Measurements from ENCODE around the gene ATP8A1. TPM values are rescaled to one million over a fixed set of nuclear protein-coding genes. Genes with fewer than 3 reads are reported as not detected.

The ATP8A1 gene
- total RNA-seq, 4 donors from 2014 or later, result 23.8 to 74.2 (median 31.1) TPM

DNA sequence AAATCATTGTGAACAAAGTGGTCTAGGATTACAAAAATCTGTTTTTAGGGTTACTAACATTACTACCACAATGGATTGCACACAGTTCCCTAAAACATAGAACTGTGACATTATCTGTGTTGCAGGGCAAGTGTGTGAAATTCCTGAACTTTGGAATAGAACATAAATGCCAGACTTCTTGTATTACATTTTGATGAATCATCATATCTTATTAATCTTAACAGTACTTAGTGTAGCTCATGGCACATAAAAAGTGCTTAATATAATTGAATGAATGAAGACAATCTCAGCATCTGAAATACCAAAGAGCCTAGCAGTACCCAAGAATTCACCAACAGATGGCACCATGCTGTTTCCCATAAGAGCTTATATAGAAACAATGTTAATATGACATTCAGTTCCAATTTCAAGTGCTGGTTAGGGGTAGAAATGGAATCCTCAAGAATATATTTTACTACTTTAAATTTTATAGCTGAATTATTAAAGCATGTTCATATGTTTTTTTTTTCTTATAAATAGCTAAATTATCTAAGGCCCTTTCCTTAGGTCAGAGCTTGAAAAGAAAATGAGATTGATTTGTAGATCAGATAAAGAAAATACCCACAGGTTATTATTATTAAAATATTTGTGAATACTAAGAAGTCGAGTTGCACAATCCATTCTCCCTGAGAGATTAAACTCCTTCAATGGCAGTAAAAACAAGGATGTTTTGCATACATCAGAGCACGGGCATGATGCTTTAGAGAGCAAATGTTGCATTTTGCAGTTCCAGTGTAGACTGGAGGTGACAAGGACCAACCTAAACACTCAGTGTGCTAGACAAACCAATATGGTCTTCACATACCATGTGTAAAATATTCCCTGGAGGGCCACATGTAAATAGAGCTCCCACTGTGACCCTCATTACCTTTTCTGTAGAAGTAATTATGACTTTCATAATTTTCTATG, 285.3 kb downstream of the ATP8A1 start:
- intact Hi-C loops (cut with DNase I; ENCODE audit: low total_unique reads), result loop anchor here (5.0 kb wide), 1 partner anchor 146 kb away; no protein-coding TSS in a partner anchor

DNA sequence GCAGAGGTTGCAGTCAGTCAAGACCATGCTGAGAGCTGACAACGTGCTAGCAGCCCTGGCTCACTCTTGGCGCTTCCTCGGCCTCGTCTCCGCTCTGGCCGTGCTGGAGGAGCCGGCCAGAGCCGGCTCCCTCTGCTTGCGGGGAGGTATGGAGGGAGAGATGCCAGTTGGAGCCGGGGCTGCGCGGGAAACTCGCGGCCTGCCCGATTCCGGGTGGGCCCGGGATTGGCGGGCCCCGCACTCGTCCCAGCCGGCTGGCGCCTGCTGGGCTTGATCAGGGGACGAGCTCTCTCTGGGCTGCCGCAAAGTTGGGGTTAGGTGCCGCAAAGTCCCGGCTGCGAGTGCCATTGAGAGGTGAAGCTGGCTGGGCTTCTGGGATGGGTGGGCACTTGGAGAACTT, 287.4 kb downstream of the ATP8A1 start:
- no peak for DNase-seq
- TF ChIP-seq POLR2A (IDR thresholded peaks at IDR 0.05), result no peak
- TF ChIP-seq, protein P1, sequence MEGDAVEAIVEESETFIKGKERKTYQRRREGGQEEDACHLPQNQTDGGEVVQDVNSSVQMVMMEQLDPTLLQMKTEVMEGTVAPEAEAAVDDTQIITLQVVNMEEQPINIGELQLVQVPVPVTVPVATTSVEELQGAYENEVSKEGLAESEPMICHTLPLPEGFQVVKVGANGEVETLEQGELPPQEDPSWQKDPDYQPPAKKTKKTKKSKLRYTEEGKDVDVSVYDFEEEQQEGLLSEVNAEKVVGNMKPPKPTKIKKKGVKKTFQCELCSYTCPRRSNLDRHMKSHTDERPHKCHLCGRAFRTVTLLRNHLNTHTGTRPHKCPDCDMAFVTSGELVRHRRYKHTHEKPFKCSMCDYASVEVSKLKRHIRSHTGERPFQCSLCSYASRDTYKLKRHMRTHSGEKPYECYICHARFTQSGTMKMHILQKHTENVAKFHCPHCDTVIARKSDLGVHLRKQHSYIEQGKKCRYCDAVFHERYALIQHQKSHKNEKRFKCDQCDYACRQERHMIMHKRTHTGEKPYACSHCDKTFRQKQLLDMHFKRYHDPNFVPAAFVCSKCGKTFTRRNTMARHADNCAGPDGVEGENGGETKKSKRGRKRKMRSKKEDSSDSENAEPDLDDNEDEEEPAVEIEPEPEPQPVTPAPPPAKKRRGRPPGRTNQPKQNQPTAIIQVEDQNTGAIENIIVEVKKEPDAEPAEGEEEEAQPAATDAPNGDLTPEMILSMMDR (IDR thresholded peaks at IDR 0.05 in 4 of 5, conservative IDR thresholded peaks at IDR 0.05 in 1 of 5), result no peak
- H3K4me1 ChIP-seq, result no peaks in the 10 kb centered on the region
- in situ Hi-C loops (cut with MboI; ENCODE audit: low sequenced_read_pairs in 4 of 4), result no loop called here
- H3K27ac ChIP-seq, result no peak overlapping the region
- intact Hi-C loops (cut with DNase I; ENCODE audit: low total_unique reads), result no loop called here
- no peak overlapping the region for H3K4me3 ChIP-seq
- H3K36me3 ChIP-seq, result no peaks in the 10 kb centered on the region
- H3K27me3 ChIP-seq, result no peaks in the 10 kb centered on the region
- H3K9me3 ChIP-seq, result no peaks in the 10 kb centered on the region
- ATAC-seq, result no peak

More for the DNA sequence above, 285.3 kb downstream of the ATP8A1 start:
- no peak overlapping the region for H3K4me3 ChIP-seq
- DNase-seq (no peak), ATAC-seq (no peak)
- in situ Hi-C loops (cut with MboI; ENCODE audit: low sequenced_read_pairs in 4 of 4), result no loop called here
- no peaks in the 10 kb centered on the region for H3K27me3 ChIP-seq
- no peaks in the 10 kb centered on the region for H3K9me3 ChIP-seq
- no peak overlapping the region for H3K27ac ChIP-seq
- TF ChIP-seq, protein P1 (IDR thresholded peaks at IDR 0.05 in 4 of 5, conservative IDR thresholded peaks at IDR 0.05 in 1 of 5), result peak in 3 of 5 experiments; percentile 4 to 50 (median 32)
- no peak for TF ChIP-seq POLR2A (IDR thresholded peaks at IDR 0.05)
- no peaks in the 10 kb centered on the region for H3K4me1 ChIP-seq
- H3K36me3 ChIP-seq, result no peaks in the 10 kb centered on the region

DNA sequence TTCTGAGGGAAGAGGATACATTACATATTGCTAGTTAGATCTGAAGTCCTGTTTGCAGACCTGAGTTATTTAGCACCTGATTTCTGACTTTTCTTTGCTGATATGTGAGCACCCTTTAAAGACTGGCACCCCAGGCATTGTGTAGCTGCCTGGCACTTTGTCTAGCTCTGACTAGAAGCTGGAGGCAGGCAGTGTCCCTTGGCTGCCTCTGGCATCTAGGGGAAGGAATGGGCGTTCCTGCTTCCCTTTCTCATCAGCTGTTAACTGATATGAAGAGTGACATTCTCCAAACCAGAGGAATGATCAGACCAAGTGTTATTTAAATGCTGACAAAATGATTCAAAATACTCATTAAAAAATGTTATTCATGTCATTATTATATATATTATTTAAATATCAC, 289.9 kb downstream of the ATP8A1 start:
- Histone ChIP-seq H3K4me1 (no peaks in the 10 kb centered on the region), H3K27me3 (no peaks in the 10 kb centered on the region), H3K9me3 (no peaks in the 10 kb centered on the region), H3K36me3 (no peaks in the 10 kb centered on the region), H3K27ac (no peak overlapping the region), H3K4me3 (no peak overlapping the region)
- intact Hi-C loops (cut with DNase I; ENCODE audit: low total_unique reads), result no loop called here
- TF ChIP-seq, protein P1 (IDR thresholded peaks at IDR 0.05 in 4 of 5, conservative IDR thresholded peaks at IDR 0.05 in 1 of 5), result no peak
- no peak for TF ChIP-seq POLR2A (IDR thresholded peaks at IDR 0.05)
- DNase-seq, result no peak
- no peak for ATAC-seq
- in situ Hi-C loops (cut with MboI; ENCODE audit: low sequenced_read_pairs in 4 of 4), result no loop called here

DNA sequence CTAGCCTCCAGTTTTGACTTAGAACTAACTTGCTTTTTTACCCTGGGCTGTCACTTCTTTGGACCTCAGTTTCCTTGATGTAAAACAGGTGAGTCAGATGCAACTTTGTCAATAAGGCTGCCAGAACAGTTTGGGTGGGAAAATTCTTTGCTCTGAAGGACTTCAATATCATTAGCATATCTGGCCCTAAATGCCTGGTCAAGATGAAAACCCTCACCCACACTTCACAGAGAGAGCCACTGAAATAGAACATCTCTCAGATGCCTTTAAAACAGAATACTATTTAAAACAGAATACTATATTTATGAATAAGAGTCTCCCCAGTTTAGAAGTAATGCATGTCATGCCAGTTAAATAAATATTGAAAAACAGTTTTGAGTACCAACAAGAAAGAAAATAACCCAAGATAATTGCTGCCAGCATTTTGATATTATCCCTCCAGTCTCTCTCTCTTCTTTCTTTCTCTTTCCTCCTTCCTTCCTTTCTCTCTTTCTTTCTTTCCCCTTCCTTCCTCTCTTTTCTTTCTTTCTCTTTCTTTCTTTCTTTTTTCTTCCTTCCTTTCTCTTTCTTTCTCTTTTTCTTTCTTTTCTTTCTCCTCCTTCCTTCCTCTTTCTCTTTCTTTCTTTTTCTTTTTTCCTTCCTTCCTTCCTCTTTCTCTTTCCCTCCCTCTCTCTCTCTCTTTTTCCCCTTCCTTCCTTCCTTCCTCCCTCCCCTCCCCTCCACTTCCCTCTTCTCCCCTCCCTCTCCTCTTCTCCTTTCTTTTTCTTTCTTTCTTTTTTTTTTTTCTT, 292.4 kb downstream of the ATP8A1 start:
- in situ Hi-C loops (cut with MboI; ENCODE audit: low sequenced_read_pairs in 4 of 4), result no loop called here
- Histone ChIP-seq H3K9me3 (no peaks in the 10 kb centered on the region), H3K4me1 (no peaks in the 10 kb centered on the region), H3K27ac (no peak overlapping the region), H3K4me3 (no peak overlapping the region), H3K36me3 (no peaks in the 10 kb centered on the region), H3K27me3 (no peaks in the 10 kb centered on the region)
- intact Hi-C loops (cut with DNase I; ENCODE audit: low total_unique reads), result no loop called here
- ATAC-seq, result no peak
- TF ChIP-seq, protein P1 (IDR thresholded peaks at IDR 0.05 in 4 of 5, conservative IDR thresholded peaks at IDR 0.05 in 1 of 5), result no peak
- TF ChIP-seq POLR2A (IDR thresholded peaks at IDR 0.05), result no peak
- no peak for DNase-seq

Measured in gastrocnemius medialis (tissue), 4 donors.